Right lung (tissue), 5 donors: ENCODE measurements around the gene ASTN2. TPM values are rescaled to one million over a fixed set of nuclear protein-coding genes. Genes with fewer than 3 reads are reported as not detected.
A peak's percentile ranks its signal among the peaks of the same experiment; 100 is the strongest.

Source experiments
- DNase-seq, 2 donors: peaks; one replicate each; pipeline ENCODE4 v3.0.0-alpha.2; 2013
- polyA plus RNA-seq, 5 donors: library from polyadenylated mRNA; unstranded; fragments of 120-200 nt; gene quantifications; one replicate each; pipeline versions ENCODE4 v1.2.1 to v1.2.3, GENCODE V29; 2013; ENCODE audit warnings: inconsistent platforms in 1 of 5, low replicate concordance in 1 of 5; ENCODE audit not compliant: insufficient read length in 5 of 5, insufficient read depth in 1 of 5

Gene ASTN2
- polyA plus RNA-seq, 5 donors, result 4.4 to 5.2 (median 4.8) TPM

DNA sequence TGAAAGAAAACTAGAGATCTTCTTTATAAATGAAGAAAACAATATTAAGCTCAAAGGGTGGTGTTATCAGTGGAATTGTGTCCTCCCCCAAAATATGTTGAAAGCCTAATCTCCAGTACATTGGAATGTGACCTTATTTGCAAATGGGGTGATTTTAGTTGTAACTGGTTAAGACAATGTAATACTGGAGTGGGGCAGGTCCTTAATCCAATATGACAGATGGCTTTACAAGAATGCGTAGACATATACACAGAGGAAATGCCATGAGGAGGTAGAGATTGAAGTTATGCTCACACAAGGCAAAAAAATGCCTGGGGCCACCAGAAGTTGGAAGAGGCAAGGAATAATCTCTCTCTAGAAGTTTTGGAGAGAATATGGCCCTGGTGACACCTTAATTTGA, 741.5 kb downstream of the ASTN2 start:
- no peak for DNase-seq

DNA sequence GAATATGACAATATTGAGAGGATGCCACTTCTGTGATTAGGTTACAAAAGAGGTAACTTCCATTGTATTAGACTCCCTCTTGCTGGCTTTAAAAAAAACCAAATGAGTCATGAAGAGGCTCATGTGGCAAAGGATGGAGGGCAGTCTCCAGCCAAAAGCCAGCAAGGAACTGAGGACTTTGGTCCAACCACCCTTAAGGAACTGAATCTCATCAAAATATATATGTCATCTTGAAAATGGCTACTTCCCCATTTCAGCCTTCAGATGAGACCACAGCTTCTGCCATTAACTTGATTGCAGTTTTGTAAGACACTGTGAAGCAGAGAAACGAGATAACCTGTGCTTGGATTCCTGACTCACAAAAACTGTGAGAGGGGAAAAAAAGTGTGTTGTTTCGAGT, 743.3 kb downstream of the ASTN2 start:
- DNase-seq, result no peak

DNA sequence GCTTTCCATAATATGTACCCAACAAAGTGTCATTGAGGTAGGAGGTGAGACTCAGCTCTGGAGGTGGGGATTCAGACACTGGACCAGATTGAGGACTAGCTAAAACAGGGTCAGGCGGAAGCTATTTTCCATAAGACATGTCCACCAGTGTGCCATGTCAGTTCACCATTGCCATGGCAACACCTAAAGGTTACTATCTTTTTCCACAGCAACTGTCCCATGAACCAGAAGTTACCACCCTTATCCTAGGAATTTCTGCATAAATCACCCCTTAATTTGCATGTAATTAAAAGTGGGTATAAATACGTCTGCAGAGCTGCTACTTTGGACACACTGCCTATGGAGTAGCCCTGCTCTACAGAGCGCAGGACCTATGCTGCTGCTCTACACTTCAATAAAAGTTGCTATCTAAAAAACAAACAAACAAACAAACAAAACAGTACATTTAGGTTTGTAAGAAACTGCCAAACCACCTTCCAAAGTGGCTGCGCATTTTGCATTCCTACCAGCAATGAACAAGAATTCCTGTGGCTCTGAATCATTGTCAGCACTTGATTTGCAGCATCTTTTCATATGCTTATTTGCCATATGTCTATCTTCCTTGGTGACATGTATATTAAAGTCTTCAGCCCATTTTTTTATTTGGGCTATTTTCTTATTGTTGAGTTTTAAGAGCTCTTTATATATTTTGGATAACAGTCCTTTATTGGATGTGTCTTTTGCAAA, 745.7 kb downstream of the ASTN2 start:
- no peak for DNase-seq

DNA sequence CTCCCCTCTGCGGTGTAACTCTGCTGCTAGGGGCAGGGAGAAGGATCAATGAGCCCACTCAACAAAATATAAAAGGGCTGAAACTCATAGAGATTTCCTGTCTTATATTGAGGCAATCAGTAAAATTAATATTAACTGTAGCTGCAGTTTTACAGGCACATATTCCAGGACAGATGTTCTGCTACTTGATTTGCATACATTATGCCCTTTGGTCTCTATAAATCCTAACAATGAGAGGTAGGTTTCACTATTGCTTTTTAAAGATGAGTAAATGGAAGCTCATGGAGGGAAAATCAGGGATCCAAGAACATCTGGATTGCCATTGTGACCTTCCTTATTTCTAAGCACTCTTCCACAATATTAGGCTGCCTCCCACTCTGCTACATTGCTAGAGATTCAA, 751.3 kb downstream of the ASTN2 start:
- no peak for DNase-seq

DNA sequence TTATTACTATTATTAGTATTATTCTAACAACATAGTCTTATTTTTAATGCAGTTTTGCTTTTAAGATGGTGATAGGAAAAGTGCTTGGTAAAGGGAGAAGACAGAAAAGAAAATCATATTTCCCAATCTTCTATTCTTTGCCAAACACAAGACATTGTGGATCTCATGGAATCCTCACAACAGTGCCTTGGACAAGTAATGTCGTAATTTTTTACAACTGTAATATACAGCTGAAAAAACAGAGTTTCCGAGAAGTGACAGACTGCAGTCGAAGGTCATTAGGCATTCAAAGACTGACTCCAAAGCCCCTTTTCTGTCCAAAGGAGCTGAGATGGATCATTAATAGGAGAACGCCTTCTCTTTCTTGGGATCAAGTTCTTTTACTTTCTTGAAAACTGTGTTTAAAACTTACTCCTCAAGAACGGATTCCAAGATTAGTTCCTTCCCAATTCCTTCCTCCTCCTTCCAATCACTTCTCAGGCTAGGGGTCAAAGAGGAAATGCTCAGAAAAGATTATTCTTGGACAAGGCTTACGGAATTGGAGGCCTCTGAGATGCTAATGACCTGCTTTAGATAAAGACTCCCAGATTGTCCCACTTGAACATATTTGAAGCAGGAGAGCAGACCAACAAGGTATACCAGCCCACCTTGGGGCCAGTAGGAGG, 752.1 kb downstream of the ASTN2 start:
- peak; percentile 33 to 52 for DNase-seq

DNA sequence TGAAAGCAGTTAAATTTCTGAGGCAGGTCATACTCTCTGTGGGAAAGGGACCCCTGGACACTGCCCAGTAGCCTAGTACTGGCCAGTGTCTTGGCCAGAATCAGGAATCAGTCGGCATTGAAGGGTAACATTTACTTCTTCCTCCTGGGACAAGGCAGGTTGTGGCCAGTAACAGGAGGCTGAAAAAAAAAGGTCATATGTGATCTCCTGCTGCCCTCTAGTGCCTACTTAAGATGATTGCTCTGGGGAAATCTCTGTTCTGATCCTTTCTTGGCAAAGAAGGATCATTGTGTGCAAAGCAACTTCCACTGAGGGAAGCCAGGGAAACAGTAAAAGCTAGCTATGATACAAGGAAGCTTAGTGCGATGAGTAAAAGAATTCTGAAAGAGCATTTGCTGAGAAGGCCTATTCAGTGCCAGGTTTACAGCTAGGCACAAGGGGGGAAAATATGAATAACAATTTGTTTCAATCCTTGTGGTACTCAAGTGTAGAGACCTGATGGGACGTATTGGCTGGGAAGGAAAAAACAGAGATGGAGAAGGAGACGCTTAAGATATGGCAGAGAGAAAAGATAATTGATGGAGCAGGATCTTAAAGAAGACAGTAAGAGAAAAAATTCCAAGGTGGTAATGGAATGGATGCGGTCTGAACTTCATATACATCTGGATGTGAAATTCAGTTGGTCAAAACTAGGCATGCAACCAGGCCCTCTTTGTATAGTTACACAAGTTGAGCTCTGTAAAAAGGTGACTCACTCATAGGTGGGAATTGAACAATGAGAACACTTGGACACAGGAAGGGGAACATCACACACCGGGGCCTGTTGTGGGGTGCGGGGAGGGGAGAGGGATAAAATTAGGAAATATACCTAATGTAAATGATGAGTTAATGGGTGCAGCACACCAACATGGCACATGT, 753.6 kb downstream of the ASTN2 start:
- DNase-seq, result peak; percentile 57 to 73

DNA sequence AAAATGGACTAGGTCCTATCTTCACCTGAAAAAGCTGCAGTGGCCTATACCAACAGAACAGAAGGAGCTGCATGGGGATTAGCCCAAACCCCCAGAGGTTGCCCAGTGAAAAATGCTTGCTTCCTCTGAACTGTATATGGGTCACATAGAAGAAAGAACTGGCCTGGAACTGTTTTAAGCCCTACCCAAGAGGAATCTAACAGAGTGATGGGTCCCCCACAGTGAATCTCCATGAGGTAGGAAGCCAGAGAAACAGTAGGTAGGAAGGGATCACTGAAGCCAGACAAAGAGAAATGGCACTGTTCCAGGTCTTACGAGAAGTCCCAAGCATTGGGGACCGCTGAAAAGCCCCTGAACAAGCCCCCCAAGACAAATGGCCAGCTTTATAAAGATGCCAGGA, 756.6 kb downstream of the ASTN2 start:
- DNase-seq, result no peak

DNA sequence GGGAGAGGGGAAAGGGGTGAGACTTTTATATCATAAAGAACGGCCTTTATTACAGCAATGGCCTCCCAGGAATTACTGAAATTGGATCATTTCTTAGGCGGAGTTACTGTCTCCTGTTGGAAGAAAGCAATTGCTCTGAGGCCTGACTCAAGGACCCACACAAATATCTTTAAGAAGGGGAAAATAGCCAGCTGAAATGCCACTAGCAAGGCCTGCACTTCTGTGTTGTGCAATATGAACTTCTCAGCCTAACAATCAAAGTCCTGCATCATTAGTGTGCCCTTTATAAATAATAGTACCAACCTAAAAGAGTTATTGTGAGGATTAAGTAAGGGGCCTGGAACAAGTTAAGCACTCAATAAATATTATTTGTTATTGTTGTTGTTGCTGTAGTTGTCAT, 757.9 kb downstream of the ASTN2 start:
- DNase-seq, result no peak

DNA sequence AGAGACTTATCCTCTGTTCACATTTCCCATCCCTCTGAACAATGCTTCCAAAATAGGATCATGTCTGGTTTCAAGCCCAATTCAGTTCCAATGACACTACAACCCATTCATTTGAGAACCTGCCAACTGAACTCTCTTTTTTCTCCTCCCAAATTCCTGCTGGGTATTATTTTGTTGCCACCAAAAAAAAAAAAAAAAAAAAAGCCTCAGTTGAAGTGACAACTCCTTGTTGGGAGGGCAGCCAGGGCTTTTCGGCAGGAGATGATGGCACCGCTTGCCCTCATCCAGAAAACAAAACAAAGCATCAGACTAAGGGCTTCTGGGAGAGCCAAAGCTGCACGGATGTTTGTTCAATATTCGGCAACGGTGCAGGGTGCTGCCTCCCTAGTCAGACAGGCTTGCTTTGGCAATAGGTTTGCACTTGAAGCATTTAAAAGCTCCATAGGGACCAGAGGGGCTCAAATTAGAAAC, 758.3 kb downstream of the ASTN2 start:
- DNase-seq, result no peak

DNA sequence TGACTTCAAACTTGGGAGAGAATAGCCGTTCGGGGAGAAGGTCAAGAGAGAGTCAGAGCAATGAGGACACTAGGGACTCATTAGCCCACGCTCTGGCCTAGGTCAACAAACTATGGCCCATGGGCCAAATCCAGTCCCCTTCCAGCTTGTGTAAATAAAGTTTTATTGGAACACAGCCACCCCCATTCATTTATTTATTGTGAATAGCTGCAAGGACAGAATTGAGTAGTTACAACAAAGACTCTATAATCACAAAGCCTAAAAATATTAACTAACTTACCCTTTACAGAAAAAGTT, 760.9 kb downstream of the ASTN2 start:
- DNase-seq, result no peak

DNA sequence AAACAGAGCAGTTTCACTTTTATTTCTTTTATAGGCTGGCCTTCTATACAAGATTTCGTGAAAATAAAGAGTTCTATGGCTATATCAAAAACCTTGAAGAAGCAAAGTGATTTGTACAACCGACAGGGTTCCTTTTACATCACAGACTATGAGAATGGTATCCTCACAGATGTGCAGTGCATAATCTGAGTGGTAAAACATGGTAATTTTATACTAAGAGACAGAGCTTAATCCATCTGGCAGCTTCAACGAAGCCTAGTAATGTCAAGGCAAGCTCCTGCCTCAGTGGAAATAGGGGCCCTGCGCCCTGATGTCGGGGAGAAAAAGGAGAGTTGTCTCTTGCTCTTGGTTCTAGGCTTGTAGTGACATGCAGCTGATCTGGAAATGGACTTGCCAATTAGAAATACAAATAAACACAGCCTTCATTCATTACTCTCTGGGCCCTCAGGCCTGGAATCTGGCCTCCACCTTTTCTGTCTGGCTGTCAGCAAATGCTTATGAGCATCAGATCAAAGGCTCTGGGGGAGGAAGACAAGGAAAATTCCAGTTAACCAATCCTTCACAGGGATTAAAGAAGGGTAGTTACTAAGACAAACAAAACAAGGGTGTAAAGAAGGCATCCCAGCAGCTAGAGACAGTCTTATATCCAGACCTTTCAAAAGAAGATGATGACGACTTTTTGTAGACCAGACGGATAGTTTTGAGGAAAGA, 761.4 kb downstream of the ASTN2 start:
- DNase-seq, result no peak

DNA sequence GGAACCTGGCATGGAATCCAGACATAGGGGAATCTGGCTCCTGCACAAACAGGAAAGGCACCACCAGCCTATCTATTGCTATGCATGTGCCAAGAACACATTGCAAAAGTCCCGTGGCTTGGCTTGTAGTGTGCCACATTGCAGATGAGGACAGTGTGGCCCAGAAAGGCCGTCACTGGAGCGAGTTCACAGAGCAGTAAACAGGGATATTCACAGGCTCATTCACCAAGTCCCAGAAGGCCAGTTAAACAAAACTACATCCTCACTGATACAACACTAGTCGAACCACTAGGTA, 767.4 kb downstream of the ASTN2 start:
- no peak for DNase-seq

DNA sequence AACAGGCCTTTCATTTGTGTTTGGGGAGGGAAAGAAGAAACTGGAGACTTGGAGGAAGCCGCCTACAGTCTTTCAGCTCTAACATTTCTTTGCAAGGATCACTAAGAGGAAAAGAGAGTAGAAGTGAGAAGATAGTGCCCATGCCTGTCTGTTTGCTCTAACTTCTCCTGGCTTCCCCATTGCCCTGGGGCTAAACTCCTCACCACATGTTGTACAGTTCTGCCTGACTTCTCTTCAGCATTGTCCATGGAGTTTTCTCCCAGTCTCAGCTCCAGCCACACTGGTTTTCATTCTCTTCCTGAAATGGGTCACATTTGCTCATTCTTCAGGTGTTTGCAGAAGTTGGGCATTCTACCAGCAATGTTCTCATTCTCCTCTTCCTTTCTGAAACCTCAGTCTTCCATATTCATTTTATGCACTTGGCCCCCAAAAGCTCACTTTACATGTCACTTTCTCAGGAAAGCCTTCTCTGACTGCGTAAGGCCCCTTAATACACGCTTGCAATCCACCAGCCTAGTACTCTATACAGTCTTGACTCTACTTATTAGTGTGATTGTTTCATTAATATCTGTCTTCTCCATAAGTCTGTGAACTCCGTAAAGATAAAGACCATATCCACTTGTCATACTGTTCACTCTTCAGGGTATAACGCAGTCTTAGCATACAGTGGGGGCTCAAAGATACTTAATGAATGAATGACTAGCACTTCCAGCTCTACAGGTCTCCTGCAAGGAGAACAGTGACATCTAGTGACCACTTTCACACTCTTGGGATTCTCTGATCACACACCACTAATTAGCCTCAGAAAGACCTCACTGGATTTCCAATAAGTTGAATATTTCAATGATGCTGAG, 768.0 kb downstream of the ASTN2 start:
- peak in 1 of 2 donors; percentile 36 for DNase-seq

DNA sequence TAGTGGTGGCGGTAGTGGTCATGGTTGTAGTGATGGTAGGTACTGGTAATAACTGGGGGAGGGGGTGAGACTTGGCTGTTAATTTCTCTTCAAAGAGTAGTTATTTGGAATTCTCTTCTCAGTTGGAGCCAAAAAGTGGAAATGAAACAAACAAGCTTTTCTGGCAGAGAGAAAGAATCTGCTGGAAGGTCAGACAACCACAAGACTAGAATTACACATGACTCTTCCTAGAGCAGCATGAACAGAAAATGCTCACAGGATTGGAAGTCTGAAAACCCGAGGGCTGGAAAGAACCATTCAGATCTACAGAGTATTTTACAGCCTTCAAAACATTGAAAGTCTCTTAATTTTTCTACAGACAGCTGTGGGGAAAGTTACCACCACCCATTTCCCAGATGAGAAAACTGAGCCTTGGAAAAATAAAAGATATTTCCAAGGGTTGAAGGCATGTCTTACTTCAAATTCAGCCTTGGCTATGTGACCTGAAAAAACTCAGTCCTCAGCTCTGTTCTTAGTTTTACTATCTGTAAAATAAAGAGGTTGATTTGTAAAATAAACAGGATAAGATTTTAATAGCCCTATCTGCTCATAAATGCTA, 770.7 kb downstream of the ASTN2 start:
- no peak for DNase-seq

DNA sequence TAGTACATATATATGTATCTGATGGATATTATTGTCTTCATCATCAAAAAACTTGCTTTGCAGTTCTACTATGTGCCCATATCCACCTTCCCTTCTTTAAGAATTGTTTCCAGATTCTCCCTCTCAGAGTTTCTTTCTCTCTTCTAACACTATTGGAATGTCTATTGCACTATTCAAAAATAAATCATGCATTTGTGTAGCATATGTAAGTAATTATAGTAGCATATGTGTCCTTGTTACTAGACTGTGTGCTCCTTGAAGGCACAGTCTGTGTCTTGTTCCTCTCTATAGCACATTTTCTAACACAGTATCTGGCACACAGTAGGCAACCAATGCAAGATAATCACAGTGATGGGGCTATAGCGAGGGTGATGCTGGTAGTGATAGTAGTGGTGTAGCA, 771.2 kb downstream of the ASTN2 start:
- DNase-seq, result no peak

DNA sequence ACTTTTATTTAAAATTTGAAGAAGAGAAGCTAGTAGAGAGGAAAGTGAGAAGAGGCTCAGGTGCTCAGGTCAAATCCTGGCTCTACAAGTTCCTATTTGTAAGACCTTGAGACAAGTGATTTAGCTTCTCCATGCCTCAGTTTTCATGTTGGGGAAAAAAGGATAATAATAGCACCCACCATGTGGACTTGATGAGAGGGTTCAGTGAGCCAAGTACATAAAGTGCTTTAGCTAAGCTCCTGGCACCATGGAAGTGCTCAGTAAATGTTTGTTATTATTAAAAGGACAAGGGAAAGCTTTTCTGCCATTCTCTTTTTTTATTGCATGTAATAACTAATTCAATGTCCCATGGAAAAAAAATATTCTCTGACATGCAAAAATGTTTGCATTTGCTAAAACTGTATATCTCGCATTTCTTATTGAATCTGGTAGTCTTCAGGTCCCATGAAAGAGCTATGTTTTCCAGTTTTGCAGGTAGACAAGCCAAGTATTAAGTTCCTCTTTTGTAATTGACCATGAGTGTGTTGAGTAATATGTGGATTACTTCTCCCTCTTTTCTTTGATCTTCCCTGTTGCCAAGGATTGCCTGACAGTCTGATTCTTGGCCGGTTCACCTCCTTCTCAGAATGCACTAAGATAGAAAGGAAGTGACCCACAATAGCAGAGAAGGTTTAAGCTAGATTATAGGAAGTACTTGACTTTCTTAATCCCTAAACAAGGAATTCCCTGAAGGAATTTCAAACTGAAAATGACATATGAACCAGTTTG, 773.4 kb downstream of the ASTN2 start:
- no peak for DNase-seq

DNA sequence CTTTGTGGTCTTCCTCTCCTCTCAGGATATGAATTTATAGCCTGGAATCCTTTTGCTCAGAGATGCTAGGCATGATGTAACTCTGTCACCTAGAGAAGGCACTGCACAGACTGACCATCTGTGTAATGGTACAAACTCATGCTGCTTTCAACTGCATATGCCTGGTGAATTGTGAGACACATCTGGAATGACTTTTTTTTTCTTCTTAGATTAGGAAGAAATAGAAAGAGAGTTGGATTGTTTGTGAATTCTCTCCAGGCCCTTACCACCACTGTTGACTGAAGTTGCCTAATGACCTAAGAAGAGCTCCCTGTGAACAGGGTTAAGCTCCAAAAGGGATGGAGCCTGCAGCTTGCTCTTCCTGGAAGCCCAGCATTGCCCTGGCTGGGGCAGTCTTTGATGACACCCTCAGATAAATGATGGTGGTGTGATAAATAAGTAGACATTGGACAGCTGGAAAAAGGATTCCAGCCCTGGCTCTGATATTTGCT, 775.6 kb downstream of the ASTN2 start:
- DNase-seq, result no peak

DNA sequence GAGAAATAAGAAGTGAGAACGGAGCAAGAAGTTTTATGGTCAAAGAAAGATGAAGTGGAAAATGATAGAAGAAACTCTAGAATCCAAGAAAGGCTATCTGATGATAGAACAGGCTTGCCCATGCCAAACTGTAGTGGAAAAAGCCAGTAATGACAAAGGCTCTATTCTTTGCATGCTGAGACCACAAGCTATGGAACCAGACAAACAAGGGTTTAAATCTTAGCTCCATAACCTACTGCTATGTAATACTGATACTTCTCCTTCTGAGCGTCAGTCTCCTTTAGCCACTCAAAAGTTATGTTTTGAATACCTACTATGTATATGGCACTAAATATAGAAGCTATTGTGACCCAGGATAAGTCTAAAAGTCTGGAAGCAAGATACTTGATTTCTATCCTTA, 778.9 kb downstream of the ASTN2 start:
- DNase-seq, result no peak

DNA sequence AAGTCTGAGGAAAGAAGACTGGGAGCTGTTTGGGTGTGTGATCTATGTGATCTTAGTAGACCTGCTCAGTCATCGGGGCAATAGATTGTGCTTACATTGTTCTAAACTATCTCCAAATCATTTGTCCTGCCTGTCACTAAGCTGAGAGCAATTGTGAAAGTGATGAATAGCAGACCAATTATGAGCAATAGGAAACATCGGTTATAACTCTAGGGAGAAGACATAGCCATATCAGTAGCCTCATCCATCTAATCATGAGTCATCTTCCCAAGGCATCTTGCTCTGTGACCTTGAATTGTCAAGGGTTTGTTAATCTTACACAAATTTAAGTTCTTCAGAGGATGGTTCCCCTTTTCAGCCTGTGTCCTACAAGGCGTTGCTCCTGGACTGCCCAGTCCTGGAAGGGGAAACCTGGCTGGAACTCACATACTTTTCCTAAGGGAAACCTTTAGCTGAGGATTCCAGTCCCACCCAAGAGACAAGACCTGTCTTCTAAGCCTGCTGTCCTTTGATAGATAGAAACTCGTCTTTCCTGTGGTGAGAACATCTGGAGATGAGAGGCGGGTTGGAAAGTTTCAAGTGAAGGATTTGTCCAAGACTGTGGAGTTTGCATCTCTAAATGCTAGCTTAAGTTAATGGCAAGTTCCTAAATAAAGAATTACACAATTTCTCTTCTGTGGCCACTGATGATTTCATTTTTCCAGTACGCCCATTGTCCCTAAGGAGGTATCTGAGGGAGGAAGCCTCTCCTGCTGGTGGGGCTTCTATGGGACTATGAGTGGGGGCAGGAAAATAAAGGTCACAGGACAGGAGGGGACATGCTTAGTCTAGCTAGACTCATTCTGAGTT, 781.6 kb downstream of the ASTN2 start:
- no peak for DNase-seq
